Breast epithelium (tissue), 4 donors: ENCODE results near the gene NOS1AP. TPM values are rescaled to one million over a fixed set of nuclear protein-coding genes. Genes with fewer than 3 reads are reported as not detected.

Experiments used
- DNase-seq, 2 donors: peaks; one replicate each; pipeline ENCODE4 v3.0.0-alpha.2; 2019; ENCODE audit warnings: low spot score in 2 of 2
- H3K27ac ChIP-seq, 2 donors: fragments of 200-600 bp; sonication (generic) in 1 of 2; one replicate each; pipeline ENCODE4 v1.5.1; 2016 to 2019; ENCODE audit warnings: mild to moderate bottlenecking in 1 of 2
- H3K27me3 ChIP-seq, 2 donors: fragments of 200-600 bp; sonication (generic) in 1 of 2; one replicate each; pipeline versions ENCODE4 v1.5.1 to v1.6.0; 2017 to 2019; ENCODE audit warnings: control low read depth in 1 of 2, mild to moderate bottlenecking in 1 of 2
- H3K36me3 ChIP-seq: fragments of 200-600 bp; one replicate; pipeline ENCODE4 v1.5.1; 2019
- H3K4me1 ChIP-seq, 2 donors: fragments of 200-600 bp; sonication (generic); one replicate each; pipeline ENCODE4 v1.5.1; 2016 to 2019; ENCODE audit warnings: control low read depth in 1 of 2
- H3K4me3 ChIP-seq, 3 donors: fragments of 200-600 bp; sonication (generic); 1 replicate in 2 of 3; 2 replicates in 1 of 3; pipeline ENCODE4 v1.5.1; 2016 to 2019; ENCODE audit warnings: mild to moderate bottlenecking in 3 of 3, moderate library complexity in 2 of 3
- H3K9me3 ChIP-seq, 2 donors: fragments of 200-600 bp; sonication (generic) in 1 of 2; one replicate each; pipeline ENCODE4 v1.5.1; 2016 to 2019; ENCODE audit warnings: control low read depth in 1 of 2
- POLR2A ChIP-seq: fragments of 450-650 bp; IDR thresholded peaks from one replicate; pipeline ENCODE4 v1.6.1; 2016; ENCODE audit warnings: antibody characterized with exemption, mild to moderate bottlenecking, moderate library complexity
- POLR2AphosphoS5 ChIP-seq, 3 donors: sonication (generic); formaldehyde crosslinking; IDR thresholded peaks; one replicate each; pipeline ENCODE4 v1.6.1; 2017; ENCODE audit warnings: antibody characterized with exemption in 3 of 3
- intact Hi-C: fragments of 100-400 bp; cut with DNase I; formaldehyde crosslinking; loops from one replicate; pipeline ENCODE4 v1.15.1; 2023; ENCODE audit warnings: low total_unique reads
- total RNA-seq, 3 donors: library from RNA; depleted of rRNA; stranded (reverse); fragments of >200 nt; gene quantifications; one replicate each; pipeline ENCODE4 v1.1.0, GENCODE V29; 2016
- TF ChIP-seq, protein P1 (sequence below), 3 donors: fragments of 450-650 bp; IDR thresholded peaks; one replicate each; pipeline ENCODE4 v1.5.1; 2016 to 2017; ENCODE audit warnings: antibody characterized with exemption in 3 of 3, mild to moderate bottlenecking in 3 of 3, moderate library complexity in 3 of 3

Gene NOS1AP
- total RNA-seq, 3 donors from 2014 or later: 2.2 to 17.6 (median 11.8) TPM

DNA sequence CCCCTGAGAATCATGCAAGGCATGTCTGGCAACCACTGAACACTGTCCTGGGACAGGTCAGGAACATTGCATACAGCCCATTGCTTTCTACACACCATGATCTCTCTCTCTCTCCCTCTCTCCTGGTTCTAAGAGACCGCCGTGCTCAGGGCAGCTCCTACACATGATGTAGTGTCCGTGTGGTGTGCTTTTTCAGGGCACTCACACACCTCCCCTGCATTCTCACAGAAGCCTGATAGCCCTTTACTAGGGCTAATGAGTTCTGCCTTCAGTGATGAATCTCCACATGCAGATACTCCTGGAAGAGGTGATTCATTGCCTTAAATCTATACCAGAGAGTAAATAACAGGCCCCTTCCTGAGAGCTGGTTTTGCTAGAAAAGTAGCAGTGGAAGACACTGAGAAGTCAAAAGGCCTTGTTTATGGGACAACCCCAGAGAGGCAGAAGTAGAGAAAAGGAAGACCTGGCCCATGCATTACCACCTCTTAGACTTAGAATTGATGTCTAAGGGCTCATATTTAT, 38.7 kb upstream of the NOS1AP start:
- intact Hi-C loops: no loop called here
- H3K4me1 ChIP-seq: no peaks in the 10 kb centered on the region
- no peak for TF ChIP-seq POLR2A
- TF ChIP-seq POLR2AphosphoS5 (IDR thresholded peaks at IDR 0.05): no peak
- TF ChIP-seq, protein P1, sequence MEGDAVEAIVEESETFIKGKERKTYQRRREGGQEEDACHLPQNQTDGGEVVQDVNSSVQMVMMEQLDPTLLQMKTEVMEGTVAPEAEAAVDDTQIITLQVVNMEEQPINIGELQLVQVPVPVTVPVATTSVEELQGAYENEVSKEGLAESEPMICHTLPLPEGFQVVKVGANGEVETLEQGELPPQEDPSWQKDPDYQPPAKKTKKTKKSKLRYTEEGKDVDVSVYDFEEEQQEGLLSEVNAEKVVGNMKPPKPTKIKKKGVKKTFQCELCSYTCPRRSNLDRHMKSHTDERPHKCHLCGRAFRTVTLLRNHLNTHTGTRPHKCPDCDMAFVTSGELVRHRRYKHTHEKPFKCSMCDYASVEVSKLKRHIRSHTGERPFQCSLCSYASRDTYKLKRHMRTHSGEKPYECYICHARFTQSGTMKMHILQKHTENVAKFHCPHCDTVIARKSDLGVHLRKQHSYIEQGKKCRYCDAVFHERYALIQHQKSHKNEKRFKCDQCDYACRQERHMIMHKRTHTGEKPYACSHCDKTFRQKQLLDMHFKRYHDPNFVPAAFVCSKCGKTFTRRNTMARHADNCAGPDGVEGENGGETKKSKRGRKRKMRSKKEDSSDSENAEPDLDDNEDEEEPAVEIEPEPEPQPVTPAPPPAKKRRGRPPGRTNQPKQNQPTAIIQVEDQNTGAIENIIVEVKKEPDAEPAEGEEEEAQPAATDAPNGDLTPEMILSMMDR (IDR thresholded peaks at IDR 0.05): no peak

GRCh38 chr1:162033428-162033827, 36.1 kb upstream of the NOS1AP start:
- H3K27ac ChIP-seq: no peak overlapping the region
- DNase-seq: no peak
- no peaks in the 10 kb centered on the region for H3K4me1 ChIP-seq
- TF ChIP-seq POLR2AphosphoS5 (IDR thresholded peaks at IDR 0.05) (no peak), POLR2A (no peak)
- TF ChIP-seq, protein P1 (IDR thresholded peaks at IDR 0.05): no peak
- H3K36me3 ChIP-seq: no peaks in the 10 kb centered on the region
- H3K9me3 ChIP-seq: no peaks in the 10 kb centered on the region
- H3K27me3 ChIP-seq: no peaks in the 10 kb centered on the region
- intact Hi-C loops: no loop called here
- H3K4me3 ChIP-seq: no peak overlapping the region

More for the DNA sequence above, 38.7 kb upstream of the NOS1AP start:
- H3K36me3 ChIP-seq: no peaks in the 10 kb centered on the region
- no peak overlapping the region for H3K4me3 ChIP-seq
- H3K9me3 ChIP-seq: no peaks in the 10 kb centered on the region
- H3K27me3 ChIP-seq: peaks cover 0 to 5% of the 10 kb centered on the region in 2 donors
- DNase-seq: no peak
- no peak overlapping the region for H3K27ac ChIP-seq

- no peaks in the 10 kb centered on the region for H3K36me3 ChIP-seq
- TF ChIP-seq, protein P1 (IDR thresholded peaks at IDR 0.05): no peak
- TF ChIP-seq POLR2A: no peak
- no peak overlapping the region for H3K27ac ChIP-seq
- no peaks in the 10 kb centered on the region for H3K27me3 ChIP-seq
- no peaks in the 10 kb centered on the region for H3K9me3 ChIP-seq
- no peaks in the 10 kb centered on the region for H3K4me1 ChIP-seq
- no peak for DNase-seq
- intact Hi-C loops: no loop called here
- no peak overlapping the region for H3K4me3 ChIP-seq
These were observed 34.2 kb upstream of the NOS1AP start for GRCh38 chr1:162035241-162035640.

- H3K27ac ChIP-seq: no peak overlapping the region
- no peak for DNase-seq
- H3K9me3 ChIP-seq: no peaks in the 10 kb centered on the region
- TF ChIP-seq POLR2A: no peak
- TF ChIP-seq, protein P1 (IDR thresholded peaks at IDR 0.05): no peak
- no peak for TF ChIP-seq POLR2AphosphoS5 (IDR thresholded peaks at IDR 0.05)
- intact Hi-C loops: no loop called here
- H3K27me3 ChIP-seq: no peaks in the 10 kb centered on the region
- no peaks in the 10 kb centered on the region for H3K4me1 ChIP-seq
- no peak overlapping the region for H3K4me3 ChIP-seq
- no peaks in the 10 kb centered on the region for H3K36me3 ChIP-seq
These were observed 33.3 kb upstream of the NOS1AP start for GRCh38 chr1:162036163-162036562.

- no peak for DNase-seq
- no peaks in the 10 kb centered on the region for H3K36me3 ChIP-seq
- H3K27ac ChIP-seq: no peak overlapping the region
- TF ChIP-seq POLR2A (no peak), POLR2AphosphoS5 (IDR thresholded peaks at IDR 0.05) (no peak)
- TF ChIP-seq, protein P1 (IDR thresholded peaks at IDR 0.05): no peak
- no peaks in the 10 kb centered on the region for H3K27me3 ChIP-seq
- no peaks in the 10 kb centered on the region for H3K9me3 ChIP-seq
- H3K4me3 ChIP-seq: no peak overlapping the region
- intact Hi-C loops: no loop called here
- no peaks in the 10 kb centered on the region for H3K4me1 ChIP-seq
These were observed 30.9 kb upstream of the NOS1AP start for GRCh38 chr1:162038624-162039023.
